ENCODE measurements around the gene CCDC148. TPM values are rescaled to one million over a fixed set of nuclear protein-coding genes. Genes with fewer than 3 reads are reported as not detected.
A peak's percentile ranks its signal among the peaks of the same experiment; 100 is the strongest.

CCDC148 gene
- total RNA-seq = 1 to 10 TPM in 1 of 4 donors, under 1 TPM in 1, not detected in 2; 0.55 to 1.6 TPM

DNA sequence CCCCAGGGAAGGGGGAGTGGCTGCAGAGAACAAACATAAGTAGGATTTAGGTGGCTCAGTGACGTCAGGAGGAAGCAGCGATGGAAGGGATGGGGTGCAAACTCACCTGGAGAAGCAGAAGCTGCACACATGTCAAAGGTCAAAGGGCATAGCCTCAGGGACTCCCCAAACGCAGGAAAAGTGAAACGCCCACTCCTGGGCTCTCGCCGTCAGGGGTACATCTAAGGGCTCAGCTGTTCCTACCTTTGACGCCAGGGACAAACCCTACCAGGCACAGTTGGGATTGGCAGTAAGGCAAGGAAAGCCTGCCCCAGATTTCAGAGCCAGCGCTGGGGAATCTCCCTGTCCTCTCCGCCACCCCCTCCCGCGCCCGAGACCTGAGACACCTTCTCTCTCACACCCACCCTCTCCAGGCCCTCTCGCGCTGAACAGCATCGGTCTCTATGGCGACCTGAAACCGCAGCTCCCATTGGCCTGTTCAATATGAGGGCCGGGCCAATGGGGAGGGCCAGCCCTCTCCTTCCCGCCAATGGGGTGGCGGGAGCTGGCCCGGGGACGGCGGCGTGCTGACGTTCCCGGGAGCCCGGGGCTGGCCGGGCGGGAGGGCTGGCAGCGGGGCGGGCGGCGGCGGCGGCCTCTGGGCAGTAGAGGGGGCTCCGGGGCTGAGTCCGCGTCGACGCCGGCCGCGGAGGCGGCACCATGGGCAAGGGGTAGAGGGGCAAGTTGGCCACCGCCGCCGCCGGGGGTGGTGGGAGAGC is at the start of gene CCDC148, which contains the start of gene PKP4:
TSS of gene CCDC148 (minus strand) at position 445 of the 758 bp plus-strand sequence. CDS start at position 131, 314 bp downstream.
TSS of gene PKP4 (plus strand) at position 644 of the 758 bp plus-strand sequence. CDS start 76,233 bp downstream, outside the sequence.
- intact Hi-C loops (cut with DNase I; ENCODE audit: low total_unique reads) = loop anchor here (10.0 kb wide), 1 partner anchor 288 kb away; no protein-coding TSS in a partner anchor
- TF ChIP-seq CTCF (IDR thresholded peaks at IDR 0.05) = no peak
- TF ChIP-seq POLR2A (IDR thresholded peaks at IDR 0.05) = peak in 1 of 2 donors; percentile 28
- WGBS, 2 donors = 0% methylated on average over 18 to 19 of the region's 48 CpGs
- peak within 1 kb of the TSS; percentile 65 for H3K4me3 ChIP-seq (ENCODE audit: low read depth, poor library complexity, severe bottlenecking)
- DNase-seq (ENCODE audit: low spot score in 2 of 2) = peak; percentile 86 to 96

DNA sequence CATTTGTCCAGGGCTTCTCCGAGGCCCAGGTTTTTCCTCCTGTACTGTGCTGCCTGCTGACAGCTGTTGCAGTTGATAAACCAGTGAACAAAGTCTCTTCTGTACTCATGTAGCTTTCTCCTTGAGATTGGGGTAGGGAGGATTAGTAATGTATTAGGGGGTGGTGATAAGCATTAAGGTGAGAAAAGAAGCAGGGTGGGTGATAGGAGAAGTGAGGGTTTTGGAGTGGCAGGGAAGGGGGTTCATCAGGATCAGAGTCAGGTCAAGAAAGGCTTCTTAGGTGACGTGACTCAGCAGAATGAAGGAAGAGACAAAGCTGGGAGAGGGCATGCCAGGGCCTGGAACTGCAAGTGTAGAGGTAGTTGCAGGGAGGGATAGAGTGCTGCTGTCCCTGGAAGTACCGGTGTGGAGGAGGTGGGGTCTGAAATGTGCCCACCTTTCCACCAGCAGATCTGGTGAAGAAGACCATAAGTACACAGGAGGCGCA is 48.9 kb upstream of the CCDC148 start:
- intact Hi-C loops (cut with DNase I; ENCODE audit: low total_unique reads) = loop anchor here (1.0 kb wide), 1 partner anchor 35 kb away; no protein-coding TSS in a partner anchor
- no peak overlapping the region for H3K4me3 ChIP-seq (ENCODE audit: low read depth, poor library complexity, severe bottlenecking)
- TF ChIP-seq POLR2A (IDR thresholded peaks at IDR 0.05) (no peak), CTCF (IDR thresholded peaks at IDR 0.05) (no peak)
- 70 to 74% methylated on average over 4 of the region's 4 CpGs for WGBS, 2 donors
- DNase-seq (ENCODE audit: low spot score in 2 of 2) = no peak

DNA sequence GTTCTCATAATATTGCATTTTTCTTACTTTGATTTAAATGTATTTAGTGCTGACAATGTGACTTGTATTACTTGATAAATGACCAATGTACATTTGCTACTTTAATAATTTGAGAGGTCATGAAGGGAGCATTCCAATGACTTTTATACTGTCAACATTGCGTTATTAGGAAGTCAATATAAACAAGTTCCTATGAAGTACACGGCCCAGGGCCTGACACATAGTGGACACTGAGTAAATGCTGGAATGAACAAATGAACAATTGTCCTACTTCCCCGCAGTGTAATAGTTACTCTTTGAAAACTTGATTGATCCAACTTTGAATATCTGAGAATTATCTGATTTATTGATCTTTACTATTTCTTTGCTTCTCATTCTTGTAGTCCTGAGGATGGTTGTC is 47.5 kb upstream of the CCDC148 start:
- no peak for TF ChIP-seq CTCF (IDR thresholded peaks at IDR 0.05)
- TF ChIP-seq POLR2A (IDR thresholded peaks at IDR 0.05) = no peak
- WGBS, 2 donors = 94% methylated on average over 3 of the region's 3 CpGs
- DNase-seq (ENCODE audit: low spot score in 2 of 2) = no peak
- intact Hi-C loops (cut with DNase I; ENCODE audit: low total_unique reads) = no loop called here
- H3K4me3 ChIP-seq (ENCODE audit: low read depth, poor library complexity, severe bottlenecking) = no peak overlapping the region

GRCh38 chr2:158502974-158503373 is 46.4 kb upstream of the CCDC148 start:
- no peak for DNase-seq (ENCODE audit: low spot score in 2 of 2)
- no peak for TF ChIP-seq CTCF (IDR thresholded peaks at IDR 0.05)
- no peak for TF ChIP-seq POLR2A (IDR thresholded peaks at IDR 0.05)
- 49 to 57% methylated on average over 2 of the region's 2 CpGs for WGBS, 2 donors
- H3K4me3 ChIP-seq (ENCODE audit: low read depth, poor library complexity, severe bottlenecking) = no peak overlapping the region
- intact Hi-C loops (cut with DNase I; ENCODE audit: low total_unique reads) = no loop called here

GRCh38 chr2:158501301-158501700 is 44.7 kb upstream of the CCDC148 start:
- 52 to 56% methylated on average over 1 of the region's 1 CpG for WGBS, 2 donors
- intact Hi-C loops (cut with DNase I; ENCODE audit: low total_unique reads) = no loop called here
- H3K4me3 ChIP-seq (ENCODE audit: low read depth, poor library complexity, severe bottlenecking) = no peak overlapping the region
- TF ChIP-seq CTCF (IDR thresholded peaks at IDR 0.05) (no peak), POLR2A (IDR thresholded peaks at IDR 0.05) (no peak)
- DNase-seq (ENCODE audit: low spot score in 2 of 2) = peak in 1 of 2 donors; percentile 83
